NOMO-1 treated with DMSO at 0.1 percent for 48 hours (cell line): ENCODE results near the gene TRRAP.

Experiments used
- DNase-seq: peaks from one replicate; lab custom pipeline; 2025; ENCODE audit not compliant: unreplicated experiment; lab: John Stamatoyannopoulos, UW

TRRAP gene

DNA sequence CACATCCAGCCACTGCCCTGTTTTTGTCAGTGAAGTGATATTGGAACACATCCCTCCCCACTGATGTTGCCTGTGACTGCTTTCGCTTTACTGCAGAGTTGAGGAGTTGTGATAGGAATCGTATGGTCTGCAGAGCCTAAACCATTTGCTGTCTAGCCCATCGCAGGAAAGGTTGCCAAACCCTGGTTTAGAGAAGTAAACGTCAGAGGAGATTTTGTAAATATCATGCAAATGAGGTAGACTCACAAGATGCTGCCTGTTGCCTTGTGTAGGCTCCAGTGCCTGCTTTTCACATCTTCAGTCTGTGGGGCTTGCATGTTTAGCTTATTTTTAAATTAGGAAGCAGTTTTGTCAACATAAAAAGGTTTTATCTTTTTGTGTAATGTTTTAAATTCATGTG, 107.1 kb downstream of the TRRAP start:
- DNase-seq = no peak

DNA sequence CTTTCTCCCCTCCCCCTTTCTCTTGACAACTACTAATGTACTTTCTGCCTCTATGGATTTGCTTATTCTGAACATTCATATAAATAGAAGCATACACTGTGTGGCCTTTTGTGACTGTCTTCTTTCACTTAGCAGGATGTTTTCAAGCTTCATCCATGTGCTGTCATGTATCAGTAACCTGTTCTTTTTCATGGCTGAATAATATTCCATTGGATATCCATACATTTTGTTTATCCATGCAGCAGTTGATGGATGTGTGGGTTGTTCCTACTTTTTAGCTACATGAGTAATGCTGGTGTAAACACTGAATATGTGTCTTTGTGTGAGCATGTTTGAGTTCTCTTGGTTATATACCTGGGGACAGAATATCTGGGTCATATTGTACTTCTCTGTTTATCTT, 107.6 kb downstream of the TRRAP start:
- DNase-seq = no peak

DNA sequence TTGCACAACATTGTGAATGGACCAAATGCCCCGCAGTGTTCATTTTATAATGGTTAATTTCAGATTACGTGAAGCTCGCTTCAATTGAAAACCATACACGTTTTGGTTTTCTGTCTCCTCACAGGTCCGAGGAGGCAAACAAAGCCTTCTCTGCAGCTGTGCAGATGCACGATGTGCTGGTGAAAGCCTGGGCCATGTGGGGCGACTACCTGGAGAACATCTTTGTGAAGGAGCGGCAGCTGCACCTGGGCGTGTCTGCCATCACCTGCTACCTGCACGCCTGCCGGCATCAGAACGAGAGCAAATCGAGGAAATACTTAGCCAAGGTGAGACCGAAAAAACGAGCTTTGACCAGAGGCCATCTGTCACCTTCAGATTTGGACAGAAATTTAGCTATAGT, 110.3 kb downstream of the TRRAP start:
- DNase-seq = no peak

- DNase-seq = no peak
Observed at GRCh38 chr7:98990356-98990755, 112.0 kb downstream of the TRRAP start.

- DNase-seq = no peak
Observed at GRCh38 chr7:98991141-98991540, 112.8 kb downstream of the TRRAP start.

- DNase-seq = no peak
Observed at GRCh38 chr7:98992076-98992475, 113.7 kb downstream of the TRRAP start.

- DNase-seq = no peak
Observed at GRCh38 chr7:98993024-98993897, 114.9 kb downstream of the TRRAP start.

GRCh38 chr7:98994046-98994944, 116.0 kb downstream of the TRRAP start:
- no peak for DNase-seq

GRCh38 chr7:98995111-98995510, 116.8 kb downstream of the TRRAP start:
- no peak for DNase-seq

DNA sequence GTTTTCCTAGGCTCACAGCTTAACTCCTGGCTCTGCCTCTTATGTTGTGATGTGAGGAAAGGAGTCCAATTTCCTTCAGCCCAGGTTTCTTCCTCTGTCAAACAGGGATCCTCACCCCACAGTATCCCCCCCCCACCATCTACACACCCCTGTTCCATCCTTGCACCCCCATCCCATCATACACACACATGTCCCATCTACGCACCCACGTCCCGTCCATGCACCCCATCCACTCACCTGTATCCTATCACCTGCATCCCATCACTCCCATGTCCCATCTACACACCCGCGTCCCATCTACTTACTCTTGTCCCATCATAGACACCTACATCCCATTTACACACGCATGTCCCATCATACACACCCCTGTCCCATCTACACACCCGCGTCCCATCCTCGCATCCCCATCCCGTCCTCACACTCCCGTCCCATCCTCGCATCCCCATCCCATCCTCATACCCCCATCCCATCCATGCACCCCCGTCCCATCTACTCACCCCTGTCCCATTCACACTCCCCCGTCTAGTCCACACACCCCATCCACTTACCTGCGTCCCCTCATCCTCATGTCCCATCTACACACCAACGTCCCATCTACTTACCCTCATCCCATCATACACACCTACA, 117.3 kb downstream of the TRRAP start:
- no peak for DNase-seq

GRCh38 chr7:98996150-98996552, 117.8 kb downstream of the TRRAP start:
- DNase-seq = no peak

- DNase-seq = no peak
Observed at GRCh38 chr7:98997846-98998245, 119.5 kb downstream of the TRRAP start.

GRCh38 chr7:98998821-98999725, 120.7 kb downstream of the TRRAP start:
- no peak for DNase-seq

DNA sequence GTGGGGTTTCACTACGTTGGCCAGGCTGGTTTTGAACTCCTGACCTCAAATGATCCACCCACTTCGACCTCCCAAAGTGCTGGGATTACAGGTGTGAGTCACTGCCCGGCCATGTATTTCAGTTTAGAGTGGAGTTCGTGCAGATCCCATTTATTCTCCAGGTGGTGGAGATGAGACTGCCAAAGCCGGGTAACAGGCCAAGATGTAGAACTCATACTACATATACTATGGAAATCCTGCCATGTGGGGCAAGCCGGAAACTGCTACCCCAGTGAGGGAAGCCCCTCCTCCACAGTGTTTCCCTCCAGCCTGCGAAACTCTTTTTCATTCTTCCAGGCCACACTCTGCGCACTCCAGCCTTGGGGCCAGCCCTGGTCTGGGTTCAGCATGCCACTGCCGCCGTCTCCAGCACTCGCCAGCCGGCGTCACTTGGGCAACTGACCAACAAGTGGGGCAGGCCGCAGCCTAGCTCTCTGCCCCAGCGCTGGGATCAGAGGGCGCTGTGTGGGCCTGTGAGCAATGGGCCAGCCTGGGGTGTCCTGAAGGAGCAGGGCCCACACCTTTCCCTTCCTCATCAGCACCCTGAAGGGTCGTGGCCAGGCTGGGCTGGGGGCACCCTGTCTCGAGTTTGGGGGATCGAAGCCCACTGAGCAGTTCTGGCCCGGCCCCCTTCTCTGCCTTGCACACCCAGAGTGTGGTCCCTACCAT, 122.0 kb downstream of the TRRAP start:
- no peak for DNase-seq

DNA sequence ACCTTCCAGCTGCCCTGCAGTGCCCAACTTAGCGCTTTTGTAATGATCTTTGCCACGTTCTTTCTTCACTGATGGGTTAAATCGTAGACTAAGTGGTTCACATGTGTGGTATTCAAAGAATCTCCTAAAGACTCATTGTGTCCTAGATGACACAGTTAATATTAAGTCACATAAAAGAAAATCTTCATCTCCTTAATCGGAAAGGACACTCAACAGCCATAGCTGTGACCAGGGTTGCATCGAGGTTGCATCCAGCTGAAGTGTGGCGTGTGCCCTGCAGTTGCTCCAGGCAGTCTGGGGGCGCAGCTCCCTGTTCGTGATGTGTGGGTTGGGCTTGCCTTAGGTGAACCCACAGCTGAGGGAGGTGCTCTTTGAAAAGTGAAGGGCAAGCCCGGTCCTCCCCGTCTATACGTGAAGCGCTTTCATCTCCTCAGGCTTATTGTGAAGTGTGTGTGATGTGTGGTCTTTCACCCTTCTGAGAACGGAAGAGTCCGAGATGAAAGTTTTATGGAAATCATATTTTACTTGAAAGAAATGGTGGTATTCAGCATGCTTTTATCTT, 122.7 kb downstream of the TRRAP start:
- DNase-seq = no peak

- DNase-seq = no peak
Observed at GRCh38 chr7:99001482-99002147, 123.3 kb downstream of the TRRAP start.

DNA sequence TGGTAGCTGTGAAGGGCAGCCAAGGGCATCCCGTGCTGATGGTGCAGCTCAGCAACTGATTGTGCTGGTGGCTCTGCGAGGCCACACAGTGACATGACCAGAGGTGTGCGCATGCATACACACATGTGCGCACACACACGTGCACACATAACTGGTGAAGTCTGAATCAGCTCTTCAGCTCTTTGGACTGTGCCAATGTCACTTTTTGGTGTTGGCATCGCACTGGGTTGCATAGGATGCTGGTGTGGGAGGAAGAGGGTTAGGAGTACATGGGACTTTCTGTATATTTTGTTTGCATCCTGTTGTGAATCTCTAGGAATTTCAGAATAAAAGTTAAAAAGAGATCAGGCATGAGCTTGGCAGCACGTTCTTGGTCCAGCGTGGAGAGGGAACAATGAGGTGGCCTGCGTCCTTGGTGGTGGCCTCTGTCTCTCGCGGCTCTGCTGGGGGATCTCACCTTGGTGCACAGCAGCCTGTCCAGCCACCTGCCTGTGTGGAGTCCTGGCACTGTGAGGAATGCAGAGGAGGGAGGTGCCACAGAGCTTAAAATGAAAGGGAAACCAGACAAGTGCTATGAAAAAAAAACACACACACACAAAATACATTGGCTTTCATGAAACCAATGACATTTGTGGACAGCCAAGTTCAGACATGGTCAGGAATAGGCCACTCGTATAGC, 124.0 kb downstream of the TRRAP start:
- DNase-seq = no peak

DNA sequence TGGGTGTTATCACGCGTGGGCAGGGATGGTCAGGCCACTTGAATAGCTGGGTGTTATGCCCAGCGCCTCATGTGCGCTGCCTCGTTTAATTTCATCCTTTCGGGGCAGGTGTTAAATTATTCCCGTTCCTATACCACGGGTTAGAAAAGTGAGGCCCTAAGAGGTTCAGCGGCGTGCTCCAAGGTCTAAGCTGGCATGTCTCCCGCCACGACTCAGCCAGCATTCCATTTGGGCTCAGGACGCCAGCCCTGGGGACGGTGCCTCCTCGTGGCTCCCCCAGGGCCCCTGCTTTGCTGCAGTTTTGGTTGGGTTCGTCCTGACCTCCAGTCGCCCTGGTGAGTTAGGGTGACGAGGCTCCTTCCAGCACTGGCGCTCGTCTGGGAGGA, 124.5 kb downstream of the TRRAP start:
- no peak for DNase-seq

GRCh38 chr7:99003419-99003818, 125.1 kb downstream of the TRRAP start:
- DNase-seq = no peak
